GM18499 (cell line): ENCODE measurements around the gene CTSE.
"Not testable (repeated sequence)": the region's sequence is repeated elsewhere in the genome, so short reads cannot be mapped to it uniquely, and the experiment has no call there.

Experiments
- ATAC-seq: cut with Tn5 transposase; IDR thresholded peaks from one replicate; pipeline ENCODE4 v1.9.1; 2021; ENCODE audit warnings: moderate number of reproducible peaks; ENCODE audit not compliant: insufficient read depth, unreplicated experiment

The CTSE gene

GRCh38 chr1:206023695-206024094, at the start of gene CTSE:
CTSE (minus strand) TSS chr1:206023895; CDS start chr1:206023791, 104 bp downstream.
- no peak for ATAC-seq

- ATAC-seq: no peak
Observed at GRCh38 chr1:206070627-206071304, 47.1 kb upstream of the CTSE start.

- ATAC-seq: no peak
Observed at GRCh38 chr1:206068314-206068713, 44.6 kb upstream of the CTSE start.

- no peak for ATAC-seq
Observed at GRCh38 chr1:206067486-206068227, 44.0 kb upstream of the CTSE start.

GRCh38 chr1:206066479-206067171, 42.9 kb upstream of the CTSE start:
- peak; percentile 81 for ATAC-seq

GRCh38 chr1:206065547-206066145, 42.0 kb upstream of the CTSE start:
- no peak for ATAC-seq

- not testable (repeated sequence) for ATAC-seq
Observed at GRCh38 chr1:206064501-206064900, 40.8 kb upstream of the CTSE start.

GRCh38 chr1:206064001-206064400, 40.3 kb upstream of the CTSE start:
- not testable (repeated sequence) for ATAC-seq

- ATAC-seq: no peak
Observed at GRCh38 chr1:206062464-206062863, 38.8 kb upstream of the CTSE start.

GRCh38 chr1:206060844-206061243, 37.1 kb upstream of the CTSE start:
- ATAC-seq: no peak

- ATAC-seq: no peak
Observed at GRCh38 chr1:206059355-206059915, 35.7 kb upstream of the CTSE start.

- no peak for ATAC-seq
Observed at GRCh38 chr1:206058927-206059292, 35.2 kb upstream of the CTSE start.

- ATAC-seq: not testable (repeated sequence)
Observed at GRCh38 chr1:206058289-206058926, 34.7 kb upstream of the CTSE start.

GRCh38 chr1:206055639-206056323, 32.1 kb upstream of the CTSE start:
- not testable (repeated sequence) for ATAC-seq

- not testable (repeated sequence) for ATAC-seq
Observed at GRCh38 chr1:206055069-206055625, 31.5 kb upstream of the CTSE start.

GRCh38 chr1:206053616-206054015, 29.9 kb upstream of the CTSE start:
- not testable (repeated sequence) for ATAC-seq

GRCh38 chr1:206052919-206053610, 29.4 kb upstream of the CTSE start, which contains the start of gene RHEX:
RHEX (plus strand) TSS chr1:206053173; CDS start chr1:206097829, 44,656 bp downstream.
- not testable (repeated sequence) for ATAC-seq

GRCh38 chr1:206052231-206052865, 28.7 kb upstream of the CTSE start:
- not testable (repeated sequence) for ATAC-seq
